Stimulated activated CD8-positive, alpha-beta memory T cell treated with anti-CD3 and anti-CD28 coated beads, Interleukin-15, amount 100 ng/mL, for 48 hours (primary cell): ENCODE measurements around the gene ZNF25.
"Not testable (repeated sequence)": the region's sequence is repeated elsewhere in the genome, so short reads cannot be mapped to it uniquely, and the experiment has no call there.

Source experiments
- DNase-seq, 2 donors: peaks; one replicate each; pipeline ENCODE4 v3.0.0-alpha.2; 2020; ENCODE audit warnings: low read depth in 2 of 2

ZNF25 gene

GRCh38 chr10:37976091-37976879, at the start of gene ZNF25:
ZNF25 (minus strand) TSS chr10:37976647; CDS start chr10:37971722, 4,925 bp downstream.
- peak; percentile 93 to 95 for DNase-seq

- DNase-seq = no peak
Observed at GRCh38 chr10:38025283-38025682, 48.8 kb upstream of the ZNF25 start.

- not testable (repeated sequence) for DNase-seq
Observed at GRCh38 chr10:38019124-38019523, 42.7 kb upstream of the ZNF25 start.

GRCh38 chr10:38016354-38016753, 39.9 kb upstream of the ZNF25 start:
- no peak for DNase-seq

- peak; percentile 86 for DNase-seq
Observed at GRCh38 chr10:38010119-38010903, 33.9 kb upstream of the ZNF25 start, which contains the start of gene ZNF33A. ZNF33A (plus strand) TSS chr10:38010675; CDS start chr10:38012342, 1,667 bp downstream.

GRCh38 chr10:38007991-38008390, 31.5 kb upstream of the ZNF25 start:
- DNase-seq = no peak

- no peak for DNase-seq
Observed at GRCh38 chr10:38007551-38007950, 31.1 kb upstream of the ZNF25 start.

- no peak for DNase-seq
Observed at GRCh38 chr10:38003588-38003987, 27.1 kb upstream of the ZNF25 start.

GRCh38 chr10:38003026-38003425, 26.6 kb upstream of the ZNF25 start:
- DNase-seq = no peak

GRCh38 chr10:38000474-38000873, 24.0 kb upstream of the ZNF25 start:
- not testable (repeated sequence) for DNase-seq

- DNase-seq = not testable (repeated sequence)
Observed at GRCh38 chr10:37998920-37999319, 22.5 kb upstream of the ZNF25 start.

- no peak for DNase-seq
Observed at GRCh38 chr10:37992083-37992482, 15.6 kb upstream of the ZNF25 start.

GRCh38 chr10:37991655-37992054, 15.2 kb upstream of the ZNF25 start:
- no peak for DNase-seq

GRCh38 chr10:37976880-37977203, 395 bp upstream of the ZNF25 start:
- DNase-seq = no peak

GRCh38 chr10:37975401-37975991, 951 bp downstream of the ZNF25 start:
- no peak for DNase-seq

- DNase-seq = no peak
Observed at GRCh38 chr10:37972396-37972795, 4.1 kb downstream of the ZNF25 start.

- DNase-seq = no peak
Observed at GRCh38 chr10:37965006-37965405, 11.4 kb downstream of the ZNF25 start.

- no peak for DNase-seq
Observed at GRCh38 chr10:37960591-37961137, 15.8 kb downstream of the ZNF25 start.

- no peak for DNase-seq
Observed at GRCh38 chr10:37957841-37958240, 18.6 kb downstream of the ZNF25 start.

- DNase-seq = no peak
Observed at GRCh38 chr10:37952926-37953325, 23.5 kb downstream of the ZNF25 start.

GRCh38 chr10:37952043-37952755, 24.2 kb downstream of the ZNF25 start:
- DNase-seq = no peak

- DNase-seq = no peak
Observed at GRCh38 chr10:37948210-37948609, 28.2 kb downstream of the ZNF25 start.
